Adrenal gland (tissue), 5 donors: ENCODE data around the gene AP1S3.

Experiments used
- POLR2A ChIP-seq, 2 donors: fragments of 450-650 bp; IDR thresholded peaks; one replicate each; pipeline ENCODE4 v1.6.1; 2017; ENCODE audit warnings: antibody characterized with exemption in 2 of 2, mild to moderate bottlenecking in 2 of 2, moderate library complexity in 1 of 2
- TF ChIP-seq, protein P1 (sequence below), 6 experiments: fragments of 450-650 bp in 4 of 6; fragments of 200-600 bp in 2 of 6; sonication (generic) in 1 of 6; IDR thresholded peaks; 1 replicate in 5 of 6; 2 replicates in 1 of 6; pipeline versions ENCODE4 v1.5.1 to v1.8.0; 2016 to 2021; ENCODE audit warnings: antibody characterized with exemption in 6 of 6, mild to moderate bottlenecking in 2 of 6, moderate library complexity in 1 of 6
- donor health status: DM: no; HTN: no; CAD: no.

DNA sequence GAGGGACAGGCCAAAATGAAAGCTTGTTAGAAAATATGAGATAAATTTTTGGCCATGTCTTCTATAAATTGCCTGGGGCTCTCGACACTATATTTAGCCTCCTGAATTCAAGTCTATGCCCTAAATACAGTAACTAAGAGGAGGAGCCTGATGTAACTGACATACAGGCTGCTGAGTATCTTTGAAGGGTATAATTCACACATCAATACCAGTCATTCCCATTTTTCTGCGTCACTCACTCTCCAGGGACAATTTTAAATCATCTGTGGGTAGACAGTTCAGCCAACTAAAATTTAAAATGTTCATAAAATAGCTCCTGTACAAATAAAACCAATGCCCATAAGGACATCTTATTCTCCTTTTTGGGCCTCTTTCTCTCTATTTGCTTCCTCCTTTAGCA lies 105.9 kb downstream of the AP1S3 start:
- TF ChIP-seq, protein P1, sequence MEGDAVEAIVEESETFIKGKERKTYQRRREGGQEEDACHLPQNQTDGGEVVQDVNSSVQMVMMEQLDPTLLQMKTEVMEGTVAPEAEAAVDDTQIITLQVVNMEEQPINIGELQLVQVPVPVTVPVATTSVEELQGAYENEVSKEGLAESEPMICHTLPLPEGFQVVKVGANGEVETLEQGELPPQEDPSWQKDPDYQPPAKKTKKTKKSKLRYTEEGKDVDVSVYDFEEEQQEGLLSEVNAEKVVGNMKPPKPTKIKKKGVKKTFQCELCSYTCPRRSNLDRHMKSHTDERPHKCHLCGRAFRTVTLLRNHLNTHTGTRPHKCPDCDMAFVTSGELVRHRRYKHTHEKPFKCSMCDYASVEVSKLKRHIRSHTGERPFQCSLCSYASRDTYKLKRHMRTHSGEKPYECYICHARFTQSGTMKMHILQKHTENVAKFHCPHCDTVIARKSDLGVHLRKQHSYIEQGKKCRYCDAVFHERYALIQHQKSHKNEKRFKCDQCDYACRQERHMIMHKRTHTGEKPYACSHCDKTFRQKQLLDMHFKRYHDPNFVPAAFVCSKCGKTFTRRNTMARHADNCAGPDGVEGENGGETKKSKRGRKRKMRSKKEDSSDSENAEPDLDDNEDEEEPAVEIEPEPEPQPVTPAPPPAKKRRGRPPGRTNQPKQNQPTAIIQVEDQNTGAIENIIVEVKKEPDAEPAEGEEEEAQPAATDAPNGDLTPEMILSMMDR (IDR thresholded peaks at IDR 0.05) = no peak
- TF ChIP-seq POLR2A (IDR thresholded peaks at IDR 0.05) = no peak
